Hematopoietic multipotent progenitor cell treated with erythropoietin and hydrocortisone succinate and interleukin-3 and kit ligand, for 4 days (in vitro differentiated cells): ENCODE data around the gene KAT2A.

Source experiments
- DNase-seq: peaks from one replicate; pipeline ENCODE4 v3.0.0-alpha.2; 2015

Gene KAT2A

DNA sequence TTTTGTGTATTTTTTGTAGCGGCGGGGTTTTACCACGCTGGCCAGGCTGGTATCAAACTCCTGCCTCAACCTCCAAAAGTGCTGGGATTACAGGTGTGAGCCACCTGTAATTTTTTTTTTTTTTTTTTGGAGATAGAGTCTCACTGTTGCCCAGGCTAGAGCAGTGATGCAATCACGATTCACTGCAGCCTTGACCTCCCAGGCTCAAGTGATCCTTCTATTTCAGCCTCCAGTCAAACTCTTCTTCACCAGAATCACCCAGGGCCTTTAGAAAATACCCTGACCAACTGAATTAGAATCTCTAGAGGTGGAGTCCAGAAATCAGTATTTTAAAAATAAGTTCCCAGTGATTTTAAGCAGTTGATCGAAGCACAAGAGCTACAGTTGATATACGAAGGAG is 14.0 kb upstream of the KAT2A start:
- DNase-seq = no peak

DNA sequence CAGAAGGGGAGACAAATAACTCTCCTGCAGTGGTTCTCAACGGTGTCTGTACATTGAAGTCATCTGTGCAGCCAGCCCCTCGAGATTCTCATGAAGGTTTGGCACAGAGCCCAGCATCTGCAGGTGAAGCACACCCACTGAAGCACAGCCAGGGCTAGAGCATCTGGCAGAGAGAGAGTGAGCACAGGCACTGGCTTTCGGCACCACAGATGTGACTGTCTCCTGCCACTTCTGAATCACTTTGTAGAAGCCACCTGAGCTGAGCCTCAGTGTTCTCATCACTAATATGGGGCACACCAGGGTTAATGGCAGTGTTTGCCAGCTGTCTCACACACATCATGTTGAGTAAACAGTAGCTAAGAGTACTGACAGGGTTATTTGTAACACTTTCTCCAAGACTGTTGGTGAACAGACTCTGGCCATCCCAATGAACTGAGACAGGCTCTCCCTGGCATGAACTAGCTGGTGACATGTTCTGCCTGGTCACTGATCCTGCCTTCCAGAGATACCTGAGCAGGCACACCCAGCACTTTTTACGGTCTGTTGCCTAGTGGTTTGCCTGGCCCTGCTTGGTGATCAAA is 12.4 kb upstream of the KAT2A start:
- DNase-seq = no peak

DNA sequence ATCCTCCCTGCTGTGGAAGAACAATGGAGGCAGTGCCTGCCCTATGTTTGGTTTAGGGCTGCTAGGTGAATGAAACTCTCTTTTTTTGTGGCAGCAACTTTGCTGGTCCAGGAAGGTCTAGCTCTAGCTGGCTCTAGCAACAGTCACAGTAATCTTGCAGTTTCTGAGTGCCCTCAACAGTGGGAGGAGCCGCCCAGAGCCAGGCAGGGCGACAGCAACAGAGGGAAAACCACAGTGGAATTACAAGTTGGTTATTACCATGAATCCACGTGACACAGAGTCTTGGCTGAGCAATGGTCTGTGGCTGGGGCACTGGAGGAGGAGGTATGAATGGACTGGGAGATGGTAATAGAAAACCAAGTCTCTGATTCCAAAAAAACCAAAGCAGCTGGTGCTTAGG is 11.8 kb upstream of the KAT2A start:
- peak; percentile 88 for DNase-seq

DNA sequence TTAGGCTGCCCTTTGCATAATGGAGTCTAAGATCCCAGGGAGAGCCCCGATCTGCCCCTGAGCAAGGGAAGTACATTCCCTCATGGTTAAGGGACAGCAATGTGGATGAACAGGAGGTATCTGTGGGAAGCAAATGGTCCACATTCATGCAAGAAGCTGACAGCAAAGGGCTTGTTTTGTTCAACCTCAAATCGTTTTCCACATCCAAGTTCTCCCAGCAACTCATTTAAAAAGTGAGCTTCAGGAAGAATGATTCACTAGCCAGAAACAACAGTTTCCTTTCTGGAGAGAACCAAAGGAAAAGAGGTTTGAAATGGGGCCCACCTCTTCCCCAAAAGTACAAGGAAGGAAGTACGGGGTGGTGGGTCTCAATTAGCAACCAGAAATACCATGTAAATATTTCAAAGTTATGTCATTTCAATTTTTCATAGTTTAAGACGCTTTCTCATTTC is 10.8 kb upstream of the KAT2A start:
- DNase-seq = no peak

DNA sequence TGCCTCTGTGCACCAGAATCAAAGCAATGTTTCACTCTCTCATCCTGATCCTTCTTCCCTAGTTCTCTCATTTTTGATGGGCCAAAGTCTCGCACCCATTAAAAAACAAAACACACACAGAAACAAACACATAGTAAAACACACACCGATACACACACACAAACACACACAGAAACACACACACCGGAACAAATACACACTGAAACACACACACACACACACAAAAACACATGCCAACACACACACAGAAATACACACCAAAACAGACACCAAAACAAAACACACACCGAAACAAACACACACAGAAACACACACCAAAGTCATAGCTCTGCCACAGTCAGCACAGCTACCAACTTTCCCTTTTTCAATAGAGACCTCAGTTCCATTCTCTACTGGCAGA is 10.1 kb upstream of the KAT2A start:
- no peak for DNase-seq

DNA sequence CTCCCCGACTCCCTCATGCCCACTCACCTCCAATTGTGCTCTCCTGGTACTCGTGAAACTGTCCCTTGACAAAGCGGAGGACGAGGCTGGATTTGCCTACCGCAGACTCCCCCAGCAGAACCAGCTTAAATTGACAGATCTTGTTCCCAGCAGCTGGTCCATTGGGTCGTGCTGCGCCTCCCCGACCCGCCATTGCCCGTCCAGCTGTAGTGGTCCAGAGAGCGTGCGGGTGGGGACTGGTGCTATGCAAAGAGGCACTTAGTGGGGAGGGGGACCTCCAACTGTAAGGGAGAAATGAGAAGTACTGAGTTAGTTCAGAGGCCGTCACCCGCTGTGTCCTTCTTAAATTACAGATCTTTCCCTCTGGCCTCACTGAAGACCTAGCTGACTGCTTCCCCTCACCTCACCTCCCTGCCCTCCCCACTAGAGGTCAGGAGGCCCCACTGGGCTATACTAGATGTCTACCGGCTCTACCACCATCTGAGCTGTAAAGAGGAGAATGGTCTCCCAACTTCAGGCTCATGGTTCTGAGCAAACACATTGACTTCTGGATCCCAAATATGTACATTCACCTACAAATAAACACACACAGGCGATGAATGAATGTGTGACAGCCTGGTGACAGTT is 9.3 kb upstream of the KAT2A start:
- peak; percentile 32 for DNase-seq

DNA sequence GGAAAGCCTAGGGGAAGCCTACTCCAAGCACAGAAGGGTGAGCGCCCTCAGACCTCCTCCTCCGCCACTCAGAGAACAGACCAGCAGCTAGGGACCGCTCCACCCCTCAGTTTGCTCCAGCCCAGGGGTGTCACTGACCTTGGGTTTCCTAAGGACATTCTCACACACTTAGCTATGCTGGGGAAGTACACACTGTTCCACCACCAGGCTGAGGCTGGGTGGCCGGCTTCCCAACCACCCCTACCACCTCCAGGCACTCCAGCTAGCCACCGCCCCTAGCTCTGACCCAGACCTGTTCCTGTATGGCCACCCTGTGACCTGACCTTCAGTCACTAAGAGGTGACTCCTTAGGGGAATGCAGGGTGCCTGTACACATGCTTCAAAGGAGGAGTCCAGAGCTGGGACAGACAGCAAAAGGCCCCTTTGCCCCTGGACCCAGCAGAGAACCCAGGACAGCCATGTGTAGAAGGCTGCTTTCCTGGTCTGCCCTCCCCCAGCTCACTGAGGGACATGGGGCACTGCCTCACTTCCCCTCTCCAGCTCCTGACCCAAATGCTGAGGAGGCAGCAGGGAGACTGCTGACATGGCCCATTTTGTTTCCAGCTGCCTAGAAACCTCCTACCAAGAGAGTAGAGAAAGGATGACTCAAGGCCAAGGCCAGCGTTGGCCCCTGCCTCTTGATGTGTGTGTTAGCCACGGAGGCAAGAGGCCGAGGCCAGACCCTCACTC is 8.1 kb upstream of the KAT2A start:
- no peak for DNase-seq

DNA sequence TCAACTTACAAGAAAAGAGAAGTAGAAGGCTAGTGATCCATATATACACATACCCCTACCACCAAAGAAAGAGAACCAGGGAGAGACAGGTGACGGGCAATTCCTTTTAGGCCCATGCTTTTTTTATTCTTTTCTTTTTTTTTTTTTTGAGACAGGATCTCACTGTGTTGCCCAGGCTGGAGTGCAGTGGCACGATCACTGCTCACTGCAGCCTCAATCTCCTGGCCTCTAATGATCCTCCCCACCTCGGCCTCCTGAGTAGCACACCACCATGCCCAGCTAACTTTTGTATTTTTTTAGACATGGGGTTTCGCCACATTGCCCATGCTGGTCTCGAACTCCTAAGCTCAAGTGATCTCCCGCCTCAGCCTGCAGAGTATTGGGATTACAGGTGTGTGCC is 6.2 kb upstream of the KAT2A start:
- DNase-seq = no peak

DNA sequence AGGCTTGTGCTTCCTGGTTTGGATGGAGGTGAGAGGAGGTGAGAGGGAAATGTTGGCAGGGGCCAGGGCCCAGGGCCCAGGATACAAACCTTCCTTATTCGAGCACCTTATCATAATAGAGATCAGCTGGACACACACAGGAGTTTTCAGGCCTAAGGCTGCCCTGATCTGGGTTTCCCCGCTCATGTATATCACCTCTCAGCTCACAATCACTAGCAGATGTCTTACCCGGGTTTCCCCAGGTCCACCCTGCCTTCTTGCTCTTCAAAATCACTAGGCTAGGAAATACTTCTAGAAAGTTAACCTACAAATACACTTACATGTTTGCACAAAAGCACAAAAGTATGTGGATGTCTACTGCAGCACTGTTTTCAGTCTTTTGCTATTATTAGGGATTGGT is 5.7 kb upstream of the KAT2A start:
- DNase-seq = no peak

DNA sequence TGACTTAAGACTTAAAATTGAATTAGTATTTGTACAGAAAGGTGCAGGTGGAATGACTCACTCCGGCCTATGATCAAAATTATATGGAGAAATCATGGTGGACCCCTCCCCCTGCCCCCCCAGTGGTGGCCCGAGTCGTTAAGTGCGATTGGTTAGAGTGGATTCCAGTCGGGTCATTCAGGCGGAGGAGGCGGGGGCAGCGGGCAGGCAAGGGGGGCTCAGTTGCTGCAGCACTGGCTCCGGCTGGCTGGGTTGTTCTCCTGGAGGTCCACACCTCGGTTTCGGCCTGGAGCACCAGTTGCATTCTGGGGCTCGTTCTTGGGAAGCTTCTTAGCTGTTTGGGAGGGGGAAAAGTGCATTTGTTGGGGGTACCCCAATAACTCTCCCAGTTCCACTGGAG is 4.4 kb upstream of the KAT2A start:
- no peak for DNase-seq

DNA sequence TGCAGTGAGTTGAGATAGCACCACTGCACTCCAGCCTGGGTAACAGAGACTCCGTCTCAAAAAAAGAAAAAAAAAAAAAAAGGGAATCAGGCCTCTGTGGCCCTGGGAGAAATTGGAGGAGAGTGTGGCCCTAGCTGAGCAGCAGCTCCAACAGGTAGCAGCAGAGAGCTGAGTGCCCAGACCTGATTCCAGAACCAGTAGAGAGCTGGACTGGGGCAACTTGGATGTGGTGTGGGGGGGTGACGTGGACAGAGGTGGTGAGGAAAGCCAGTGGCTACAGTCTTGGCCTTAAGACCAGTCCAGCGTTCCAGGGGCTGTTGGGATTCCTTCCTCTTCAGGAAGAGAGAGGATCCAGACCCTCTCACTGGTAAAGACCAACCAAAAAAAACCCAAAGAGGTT is 3.1 kb upstream of the KAT2A start:
- no peak for DNase-seq

DNA sequence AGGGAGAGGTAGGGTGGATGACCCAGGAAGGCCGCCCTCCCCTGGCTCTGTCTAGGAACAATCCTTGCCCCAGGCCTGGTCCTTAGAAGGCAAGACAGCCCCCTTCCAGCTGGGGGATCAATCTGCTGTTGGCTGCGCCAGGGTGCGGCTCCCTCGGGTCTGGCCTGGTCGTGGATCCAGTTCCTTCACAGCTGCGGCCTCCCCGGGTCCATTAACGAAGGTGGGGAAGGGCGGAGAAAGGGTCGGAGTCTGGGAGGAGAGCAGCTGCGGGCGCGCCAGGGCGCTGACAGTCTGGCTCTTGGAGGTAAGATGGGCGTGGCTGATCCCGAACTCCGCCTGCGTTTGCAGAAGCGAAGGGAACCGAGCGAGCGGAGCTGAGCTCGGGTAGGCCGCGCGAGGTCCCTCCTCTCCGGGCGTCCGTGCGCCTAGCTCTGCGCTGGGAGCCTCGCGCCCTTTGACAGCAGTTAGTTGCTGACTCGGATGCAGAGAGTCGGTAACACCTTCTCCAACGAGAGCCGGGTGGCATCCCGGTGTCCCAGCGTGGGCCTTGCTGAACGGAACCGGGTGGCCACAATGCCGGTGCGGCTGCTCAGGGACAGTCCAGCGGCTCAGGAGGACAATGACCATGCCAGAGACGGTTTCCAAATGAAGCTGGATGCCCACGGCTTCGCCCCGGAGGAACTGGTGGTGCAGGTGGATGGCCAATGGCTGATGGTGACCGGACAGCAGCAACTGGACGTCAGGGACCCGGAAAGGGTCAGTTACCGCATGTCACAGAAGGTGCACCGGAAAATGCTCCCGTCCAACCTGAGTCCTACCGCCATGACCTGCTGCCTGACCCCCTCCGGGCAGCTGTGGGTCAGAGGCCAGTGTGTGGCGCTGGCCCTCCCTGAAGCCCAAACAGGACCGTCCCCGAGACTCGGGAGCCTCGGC is 1.5 kb upstream of the KAT2A start, which contains the start of gene HSPB9:
Gene HSPB9, plus strand, starts transcription at position 434 of the 933 bp plus-strand sequence. Its CDS starts 47 bp downstream, at position 481.
- DNase-seq = no peak

DNA sequence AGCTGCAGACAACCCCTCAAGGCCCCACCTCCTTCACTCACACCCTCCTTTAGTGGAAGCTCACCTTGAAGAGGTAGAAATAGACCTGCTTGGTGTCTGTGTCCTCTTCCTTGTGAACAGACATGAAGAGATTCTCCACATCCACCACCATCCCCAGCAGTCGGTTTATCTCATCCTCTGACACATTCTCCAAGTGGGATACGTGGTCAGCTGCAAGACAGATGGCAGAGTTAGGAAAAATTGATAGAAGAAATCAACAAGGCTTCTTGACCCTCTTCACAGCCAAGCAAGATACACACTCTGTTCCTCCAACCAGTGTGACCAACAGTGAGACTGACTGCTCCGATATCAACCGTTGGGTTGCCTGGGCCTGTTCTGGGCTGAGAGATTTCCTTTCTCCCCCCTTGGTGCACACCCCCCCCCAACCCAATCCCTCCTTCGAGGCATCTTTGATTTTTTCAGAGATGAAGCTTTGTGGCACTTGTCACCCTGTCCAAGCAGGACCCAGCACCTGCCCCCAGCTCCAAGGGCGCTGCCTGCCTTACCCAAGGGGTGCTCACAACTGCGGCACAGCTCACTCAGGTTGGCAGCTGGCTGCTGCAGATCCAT is 902 bp downstream of the KAT2A start:
- peak; percentile 71 for DNase-seq

DNA sequence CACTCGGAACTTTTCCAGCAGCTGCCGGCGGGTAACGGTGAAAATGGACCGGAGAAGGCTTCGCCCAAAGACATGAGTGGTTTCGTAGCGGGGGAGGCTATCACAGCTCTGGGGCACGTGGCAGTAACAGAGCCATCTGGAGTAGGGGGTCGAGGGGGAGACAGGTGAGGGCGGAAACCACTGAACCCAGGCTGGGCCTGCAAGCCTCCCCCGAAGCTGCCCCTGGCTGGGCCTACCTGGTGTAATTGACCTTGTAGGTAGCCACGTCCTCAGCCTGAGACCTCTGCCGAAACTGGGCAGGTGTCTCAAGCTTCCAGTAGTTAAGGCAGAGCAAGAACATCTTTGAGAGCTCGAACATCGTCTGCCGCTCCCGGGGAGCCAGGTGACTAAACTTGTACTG is 1.9 kb downstream of the KAT2A start:
- DNase-seq = no peak

DNA sequence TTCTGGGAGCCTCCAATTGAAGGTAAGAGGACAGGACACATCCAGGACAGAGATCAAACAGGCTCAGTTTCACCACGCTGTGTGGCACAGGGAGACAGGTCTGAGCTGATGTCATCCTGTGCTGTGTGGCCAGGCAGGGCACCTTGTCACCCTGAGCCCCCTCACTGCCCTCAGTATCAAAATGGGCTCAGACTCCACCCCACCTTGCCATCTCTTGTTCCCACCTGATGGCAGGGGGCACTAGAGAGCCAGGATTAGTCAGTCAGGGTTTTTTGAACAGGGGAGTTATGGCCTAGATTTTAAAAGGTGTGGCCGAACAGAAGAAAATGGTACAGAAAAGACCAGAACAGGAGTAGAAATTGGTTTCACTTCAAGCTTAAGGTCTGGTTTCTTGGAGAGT is 2.6 kb downstream of the KAT2A start:
- DNase-seq = peak; percentile 71

DNA sequence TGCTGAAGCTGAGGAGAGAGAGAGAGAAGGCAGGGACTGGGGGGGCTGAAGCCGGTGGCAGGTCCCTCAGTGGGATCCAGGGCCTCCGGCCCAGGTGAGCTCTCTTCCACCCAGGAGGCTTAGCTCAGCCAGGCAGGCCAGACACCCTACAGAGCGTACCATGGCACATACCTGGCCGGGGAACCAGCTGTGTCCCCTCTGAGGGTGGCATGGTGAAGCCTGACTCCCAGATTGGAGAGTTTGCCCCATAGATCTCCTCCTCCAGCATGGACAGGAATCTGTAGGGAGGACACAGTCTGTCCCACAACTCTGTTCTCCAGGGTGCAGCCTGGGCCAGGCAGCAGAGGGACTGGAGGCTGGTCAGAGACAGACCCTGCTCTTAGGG is 3.0 kb downstream of the KAT2A start:
- no peak for DNase-seq

DNA sequence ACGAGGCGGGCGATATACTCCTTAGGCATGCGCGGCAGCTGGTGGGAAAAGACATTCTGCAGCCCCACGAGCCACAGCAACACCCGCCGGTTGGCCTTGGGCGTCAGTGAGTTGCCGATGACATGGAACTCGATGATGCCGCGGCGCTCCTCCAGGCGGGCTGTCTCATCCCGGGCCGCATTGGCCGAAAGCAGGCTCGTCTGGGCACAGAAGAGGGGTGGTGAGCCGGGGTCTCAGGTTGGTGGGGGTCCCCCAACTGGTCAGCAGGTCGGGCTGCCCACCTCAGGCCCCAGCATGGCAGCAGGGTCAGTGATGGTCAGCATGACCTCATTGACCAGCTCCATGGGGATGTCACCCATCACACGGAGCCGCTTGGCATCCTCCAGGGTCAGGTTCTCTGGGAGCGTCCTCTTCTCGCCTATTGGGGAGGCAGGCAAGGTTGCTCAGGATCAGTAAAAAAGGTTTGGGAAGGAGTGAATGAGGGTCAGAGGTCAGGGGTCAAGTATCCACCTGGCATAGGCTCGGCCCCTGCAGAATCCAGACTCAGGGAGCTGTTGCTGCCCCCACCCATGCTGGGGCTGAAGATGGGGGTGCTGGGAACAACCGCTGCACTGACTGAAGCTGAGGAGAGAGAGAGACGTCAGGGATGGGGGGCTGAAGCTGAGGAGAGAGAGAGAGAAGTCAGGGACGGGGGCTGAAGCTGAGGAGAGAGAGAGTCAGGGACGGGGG is 3.6 kb downstream of the KAT2A start:
- DNase-seq = no peak

DNA sequence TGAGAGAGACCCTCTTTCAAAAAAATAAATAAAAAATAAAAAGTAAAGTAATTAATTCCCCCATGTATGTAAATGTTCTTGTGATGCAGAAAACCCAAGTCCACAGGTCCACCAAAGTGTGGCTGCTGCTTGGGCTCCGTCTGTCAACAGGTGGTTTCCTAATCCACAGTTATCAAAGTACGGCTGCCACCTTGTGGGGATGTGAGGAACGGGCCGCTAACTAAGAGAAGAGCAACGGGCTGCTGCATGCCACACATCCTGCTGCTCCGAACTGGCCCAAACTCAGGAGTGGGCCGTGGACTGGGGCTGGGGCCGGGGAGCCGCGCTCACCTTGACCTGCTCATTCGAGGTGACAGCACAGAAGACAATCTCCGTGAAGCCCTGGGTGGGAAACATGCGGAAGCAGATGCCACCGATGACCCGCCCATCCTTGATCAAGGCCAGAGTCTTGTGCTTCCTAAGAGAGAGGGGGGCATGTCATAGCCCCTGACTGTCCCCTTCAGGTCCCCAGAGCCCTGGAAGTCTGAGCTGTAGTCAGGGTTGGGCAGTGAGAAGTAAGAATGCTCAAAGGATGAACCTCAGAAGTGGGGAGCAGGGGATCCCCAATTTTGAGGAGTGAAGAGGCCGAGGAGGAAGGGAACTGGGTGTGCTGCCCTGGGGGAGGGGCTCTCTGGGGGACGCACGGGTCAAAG is 4.3 kb downstream of the KAT2A start:
- peak; percentile 93 for DNase-seq

DNA sequence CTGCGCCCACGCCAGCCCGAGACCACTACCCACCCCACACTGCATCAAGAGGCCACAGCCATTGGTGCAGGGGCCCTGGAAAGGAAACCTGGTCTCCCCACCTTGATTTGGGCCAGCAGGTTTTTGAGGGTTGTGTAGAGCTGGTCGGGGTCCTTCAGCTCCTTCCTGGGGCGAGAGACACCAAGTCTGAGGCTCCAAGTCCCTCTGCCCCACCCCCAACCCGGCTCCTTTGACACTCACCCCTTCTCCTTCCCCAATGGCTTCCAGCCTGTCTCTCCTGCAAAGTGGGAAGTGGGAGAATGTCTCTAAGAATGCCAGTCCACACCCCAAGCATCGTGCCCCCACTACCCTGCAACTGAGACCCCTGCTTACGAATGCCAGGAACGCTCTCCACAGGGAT is 7.0 kb downstream of the KAT2A start:
- no peak for DNase-seq

DNA sequence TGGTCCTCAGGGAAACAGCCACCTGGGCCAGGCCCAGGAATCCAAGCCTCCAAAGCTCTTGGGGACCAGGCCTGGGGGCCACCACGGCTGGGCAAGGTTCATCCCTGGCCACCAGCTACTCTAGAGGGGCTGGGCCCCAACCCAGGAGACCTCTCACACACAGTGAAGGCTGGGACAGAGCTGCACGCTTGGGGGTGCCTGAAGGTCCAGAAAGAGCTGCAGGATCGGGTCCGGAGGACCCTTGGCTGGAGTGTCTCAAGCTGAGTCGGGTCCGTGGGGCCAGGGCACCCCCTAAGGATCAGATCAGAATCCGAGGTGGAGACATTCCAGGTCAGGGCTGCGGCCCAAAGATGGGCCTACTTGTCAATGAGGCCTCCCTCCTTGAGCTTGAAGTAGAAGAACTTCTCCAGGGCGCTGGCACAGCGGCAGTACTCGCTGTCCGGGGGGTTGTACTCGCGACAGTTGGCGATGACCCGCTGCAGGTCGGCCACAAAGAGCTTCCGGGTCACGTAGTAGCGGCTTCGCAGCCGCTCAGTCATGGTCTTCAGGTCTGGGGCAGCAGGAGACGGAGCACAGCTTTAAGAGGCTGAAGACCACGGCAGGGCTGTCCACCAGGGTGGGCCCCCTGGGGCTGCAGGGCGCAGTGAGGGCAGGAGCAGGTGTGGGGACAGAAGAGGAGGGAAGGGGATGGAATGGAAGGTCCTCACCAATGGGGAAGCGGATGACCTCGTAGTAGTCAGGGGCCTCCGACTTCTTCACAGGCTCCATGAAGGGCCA is 7.7 kb downstream of the KAT2A start:
- DNase-seq = no peak
